Suprapubic skin (tissue), 4 donors: ENCODE measurements around the gene VEGFC.

ENCODE experiments used
- CTCF ChIP-seq, 2 donors: fragments of 200-600 bp in 1 of 2; fragments of 450-650 bp in 1 of 2; sonication (generic) in 1 of 2; IDR thresholded peaks; one replicate each; pipeline ENCODE4 v1.5.1; 2016 to 2019; ENCODE audit warnings: antibody characterized with exemption in 2 of 2, mild to moderate bottlenecking in 1 of 2, moderate library complexity in 1 of 2
- POLR2A ChIP-seq, 2 donors: fragments of 450-650 bp; IDR thresholded peaks; one replicate each; pipeline ENCODE4 v1.6.1; 2017; ENCODE audit warnings: antibody characterized with exemption in 2 of 2, mild to moderate bottlenecking in 2 of 2, moderate library complexity in 2 of 2
- POLR2AphosphoS5 ChIP-seq, 3 donors: sonication (generic); formaldehyde crosslinking; IDR thresholded peaks; one replicate each; pipeline ENCODE4 v1.6.1; 2017; ENCODE audit warnings: antibody characterized with exemption in 3 of 3

- TF ChIP-seq CTCF (IDR thresholded peaks at IDR 0.05) (no peak), POLR2A (IDR thresholded peaks at IDR 0.05) (no peak), POLR2AphosphoS5 (IDR thresholded peaks at IDR 0.05) (no peak)
Measured at GRCh38 chr4:176717237-176717636, 75.5 kb downstream of the VEGFC start.
